ENCODE measurements around the gene SLC5A2. TPM values are rescaled to one million over a fixed set of nuclear protein-coding genes. Genes with fewer than 3 reads are reported as not detected.
A peak's percentile ranks its signal among the peaks of the same experiment; 100 is the strongest.

Gene SLC5A2
- total RNA-seq, 2 experiments from 2014 or later, result 0.53 to 1.0 TPM

GRCh38 chr16:31453255-31454204, 29.4 kb upstream of the SLC5A2 start:
- POLR2A ChIA-PET, result interaction anchor here (0.7 kb wide), 1 partner anchor 126 kb away, joined by 3 read pairs; no protein-coding TSS in a partner anchor
- peak overlapping the region; percentile 9 for H3K27ac Mint-ChIP-seq
- no peak for ATAC-seq (ENCODE audit: low read depth)

GRCh38 chr16:31455601-31456314, 27.2 kb upstream of the SLC5A2 start:
- peak; percentile 50 for DNase-seq
- no peaks in the 10 kb centered on the region for H3K9me3 Mint-ChIP-seq
- H3K4me3 Mint-ChIP-seq, result peak overlapping the region; percentile 68
- peaks cover 13% of the 10 kb centered on the region for H3K36me3 Mint-ChIP-seq
- no peak for ATAC-seq (ENCODE audit: low read depth)
- H3K4me1 Mint-ChIP-seq, result peaks cover 47% of the 10 kb centered on the region
- POLR2A ChIA-PET, result interaction anchor here (0.6 to 5.9 kb wide), 6 partner anchors 32 to 418 kb away, joined by 3 to 23 read pairs (median 4); partner anchors contain the start of genes FUS, RUSF1 and ZNF267
- peak overlapping the region; percentile 49 for H3K27ac Mint-ChIP-seq
- no peaks in the 10 kb centered on the region for H3K27me3 Mint-ChIP-seq

More at GRCh38 chr16:31453255-31454204, 29.4 kb upstream of the SLC5A2 start:
- Mint-ChIP-seq H3K4me3 (no peak overlapping the region), H3K9me3 (no peaks in the 10 kb centered on the region), H3K27me3 (no peaks in the 10 kb centered on the region), H3K4me1 (peaks cover 37% of the 10 kb centered on the region), H3K36me3 (peaks cover 13% of the 10 kb centered on the region)
- DNase-seq, result no peak

GRCh38 chr16:31456988-31457360, 25.9 kb upstream of the SLC5A2 start:
- Mint-ChIP-seq H3K4me3 (peak overlapping the region; percentile 87), H3K9me3 (no peaks in the 10 kb centered on the region), H3K27ac (no peak overlapping the region), H3K4me1 (peaks cover 45% of the 10 kb centered on the region), H3K36me3 (peaks cover 13% of the 10 kb centered on the region), H3K27me3 (no peaks in the 10 kb centered on the region)
- POLR2A ChIA-PET, result interaction anchor here (0.6 to 5.9 kb wide), 5 partner anchors 13 to 315 kb away, joined by 3 to 23 read pairs (median 13); partner anchors contain the start of genes PYCARD and RUSF1
- no peak for DNase-seq
- no peak for ATAC-seq (ENCODE audit: low read depth)

GRCh38 chr16:31458073-31458843, 24.7 kb upstream of the SLC5A2 start:
- Mint-ChIP-seq H3K4me3 (peak overlapping the region; percentile 87), H3K27ac (peak overlapping the region; percentile 97), H3K27me3 (no peaks in the 10 kb centered on the region), H3K9me3 (no peaks in the 10 kb centered on the region), H3K4me1 (peaks cover 41% of the 10 kb centered on the region), H3K36me3 (peaks cover 13% of the 10 kb centered on the region)
- peak; percentile 31 for ATAC-seq (ENCODE audit: low read depth)
- peak; percentile 83 for DNase-seq
- POLR2A ChIA-PET, result interaction anchor here (0.7 to 5.9 kb wide), 20 partner anchors 16 to 516 kb away, joined by 3 to 36 read pairs (median 7); partner anchors contain the start of genes FUS, KAT8, PYCARD and RUSF1

DNA sequence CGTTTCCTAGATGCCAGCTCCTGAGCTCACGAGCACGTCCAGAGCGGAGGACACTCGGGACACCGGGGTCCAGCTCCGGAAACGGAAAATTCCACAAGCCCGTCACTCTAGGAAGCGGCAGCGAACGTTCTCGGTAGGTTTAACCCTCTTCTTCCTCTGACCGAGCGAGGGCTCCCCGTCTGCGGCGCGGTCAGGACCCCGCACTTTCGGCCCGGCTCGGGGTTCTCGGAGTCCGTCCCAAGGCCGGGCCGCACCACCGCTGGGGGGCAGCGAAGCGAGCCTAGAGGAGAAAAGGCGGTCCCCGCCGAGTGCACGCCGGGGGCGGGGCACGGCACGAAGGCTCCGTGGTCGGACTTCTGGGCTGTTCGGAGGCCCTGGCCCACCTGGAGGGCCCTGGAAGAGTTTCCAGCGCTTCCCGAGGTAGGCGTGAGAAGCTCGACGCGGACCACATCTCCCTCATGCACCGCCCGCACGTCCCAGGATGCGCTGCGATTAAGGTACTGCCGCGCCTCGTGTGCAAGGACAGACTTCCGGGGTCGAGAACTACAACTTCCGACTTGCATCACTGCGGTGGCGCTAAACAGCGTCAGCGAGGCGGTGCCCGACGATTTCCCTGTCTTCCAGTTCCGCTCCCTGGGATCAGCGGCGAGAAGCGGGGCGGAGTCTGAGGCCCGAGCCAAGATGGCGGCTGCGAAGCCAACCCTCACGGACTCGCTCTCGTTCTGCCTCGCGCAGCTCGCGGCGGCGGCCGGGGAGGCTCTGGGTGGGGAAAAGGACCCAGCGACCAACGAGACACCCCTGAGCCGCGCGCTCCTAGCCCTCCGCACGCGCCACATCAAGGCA, 23.9 kb upstream of the SLC5A2 start, which contains the start of gene ARMC5:
ARMC5 (plus strand) TSS at position 658 of the 843 bp plus-strand sequence; CDS start at position 682, 24 bp downstream.
- Mint-ChIP-seq H3K9me3 (no peaks in the 10 kb centered on the region), H3K4me3 (peak within 1 kb of the TSS; percentile 92)

DNA sequence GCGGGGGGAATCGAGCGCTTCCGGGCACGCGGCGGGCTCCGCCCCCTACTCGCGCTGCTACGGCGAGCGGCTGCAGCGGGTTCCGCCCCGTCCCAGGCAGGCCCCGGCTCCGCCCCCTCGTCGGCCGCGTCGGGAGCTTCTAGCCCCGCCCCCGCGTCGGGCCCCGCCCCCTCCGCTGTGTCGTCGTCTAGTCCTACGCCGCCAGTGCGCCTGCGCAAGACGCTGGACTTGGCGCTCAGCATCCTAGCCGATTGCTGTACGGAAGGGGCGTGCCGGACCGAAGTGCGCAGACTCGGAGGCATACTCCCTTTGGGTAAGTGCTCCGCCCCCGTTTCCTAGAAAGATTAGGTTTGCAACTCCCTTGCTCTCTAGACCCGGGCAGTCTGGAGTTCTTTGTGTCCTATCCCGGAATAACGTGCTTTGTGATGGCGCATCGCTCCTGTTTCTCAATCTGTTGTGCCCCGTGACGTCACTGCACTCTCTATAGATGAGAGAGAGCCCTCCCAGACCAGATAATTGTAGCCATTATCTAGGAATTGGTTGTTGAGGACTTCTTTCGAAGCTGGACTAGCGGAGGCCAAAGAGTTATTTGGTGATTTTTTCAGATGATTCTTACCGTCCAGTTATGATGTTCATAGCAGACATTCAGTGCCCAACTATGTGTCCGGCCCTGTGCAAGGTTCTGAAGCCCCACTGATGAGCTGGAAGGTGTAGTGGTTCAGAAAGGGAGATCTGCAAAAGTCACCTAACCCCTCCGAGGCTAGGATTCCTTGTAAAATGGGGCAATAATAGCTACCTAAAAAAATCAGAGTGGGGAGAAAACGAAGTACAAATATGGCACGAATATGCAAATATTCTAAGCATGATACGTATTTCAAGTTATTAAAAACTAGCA, 23.0 kb upstream of the SLC5A2 start:
- Mint-ChIP-seq H3K4me1 (peaks cover 36% of the 10 kb centered on the region), H3K36me3 (peaks cover 14% of the 10 kb centered on the region), H3K27ac (peak overlapping the region; percentile 97), H3K4me3 (peak overlapping the region; percentile 92), H3K27me3 (no peaks in the 10 kb centered on the region), H3K9me3 (no peaks in the 10 kb centered on the region)
- POLR2A ChIA-PET, result interaction anchor here (0.7 to 5.9 kb wide), 29 partner anchors 8 to 518 kb away, joined by 3 to 36 read pairs (median 5); partner anchors contain the start of genes FUS, KAT8, PYCARD and RUSF1
- peak; percentile 72 for ATAC-seq (ENCODE audit: low read depth)
- peak; percentile 100 for DNase-seq

More for the DNA sequence above, 23.9 kb upstream of the SLC5A2 start, which contains the start of gene ARMC5:
- DNase-seq (peak; percentile 95), ATAC-seq (ENCODE audit: low read depth) (peak; percentile 66)
- POLR2A ChIA-PET, result interaction anchor here (0.7 to 5.9 kb wide), 27 partner anchors 13 to 517 kb away, joined by 3 to 36 read pairs (median 5); partner anchors contain the start of genes FUS, KAT8, PYCARD and RUSF1
- Mint-ChIP-seq H3K36me3 (peaks cover 14% of the 10 kb centered on the region), H3K4me1 (peaks cover 38% of the 10 kb centered on the region), H3K27ac (peak within 1 kb of the TSS; percentile 97), H3K27me3 (no peaks in the 10 kb centered on the region)

DNA sequence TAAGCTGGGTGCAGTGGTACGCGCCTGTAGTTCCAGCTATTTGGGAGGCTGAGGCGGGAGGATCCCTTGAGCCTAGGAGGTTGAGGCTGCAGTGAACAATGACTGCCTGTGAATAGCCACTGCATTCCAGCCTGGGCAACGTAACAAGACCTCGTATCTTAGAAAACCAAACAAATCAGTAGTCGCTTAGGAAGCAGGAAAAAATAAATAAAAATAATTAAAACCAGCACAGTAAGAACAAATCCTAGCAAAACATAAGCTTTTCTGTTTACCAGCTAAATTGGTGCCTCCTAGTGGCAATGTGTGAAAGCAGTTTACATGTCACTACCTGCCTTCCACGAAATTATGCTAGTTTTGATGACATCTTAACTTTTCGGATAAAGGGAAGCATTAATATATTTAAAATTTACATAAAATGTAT, 22.3 kb upstream of the SLC5A2 start:
- no peak for ATAC-seq (ENCODE audit: low read depth)
- no peaks in the 10 kb centered on the region for H3K27me3 Mint-ChIP-seq
- peak overlapping the region; percentile 92 for H3K27ac Mint-ChIP-seq
- POLR2A ChIA-PET, result interaction anchor here (0.7 to 5.9 kb wide), 19 partner anchors 9 to 475 kb away, joined by 3 to 36 read pairs (median 5); partner anchors contain the start of genes FUS, KAT8, RUSF1 and ZNF267
- peaks cover 13% of the 10 kb centered on the region for H3K36me3 Mint-ChIP-seq
- H3K4me3 Mint-ChIP-seq, result peak overlapping the region; percentile 92
- H3K9me3 Mint-ChIP-seq, result no peaks in the 10 kb centered on the region
- no peak for DNase-seq
- peaks cover 30% of the 10 kb centered on the region for H3K4me1 Mint-ChIP-seq

DNA sequence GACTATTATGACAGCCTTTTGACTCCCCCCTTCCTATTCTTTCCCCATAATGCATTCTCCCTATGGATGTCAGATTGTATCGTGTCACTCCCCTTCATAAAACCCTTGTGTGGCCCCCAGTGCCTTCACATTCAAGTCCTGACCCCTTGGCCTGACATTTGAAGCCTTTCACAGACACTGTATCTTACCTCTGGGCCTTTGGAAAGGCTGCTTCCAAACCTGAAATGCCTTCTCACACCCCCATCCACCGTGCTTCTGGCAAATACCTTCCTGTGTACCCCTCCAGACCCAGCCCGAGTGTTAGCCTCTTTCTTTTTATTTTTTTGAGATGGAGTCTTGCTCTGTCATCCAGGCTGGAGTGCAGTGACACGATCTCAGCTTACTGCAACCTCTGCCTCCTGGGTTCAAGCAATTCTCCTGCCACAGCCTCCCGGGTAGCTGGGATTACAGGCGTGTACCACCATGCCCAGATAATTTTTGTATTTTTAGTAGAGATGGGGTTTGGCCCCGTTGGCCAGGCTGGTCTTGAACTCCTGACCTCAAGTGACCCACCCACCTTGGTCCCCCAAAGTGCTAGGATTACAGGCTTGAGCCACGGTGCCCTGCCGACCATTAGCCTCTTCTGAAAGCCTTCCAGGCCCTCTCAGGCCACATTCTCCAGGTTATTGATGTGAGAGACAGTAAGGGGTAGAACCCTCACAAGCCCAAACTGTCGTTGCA, 21.6 kb upstream of the SLC5A2 start:
- H3K9me3 Mint-ChIP-seq, result no peaks in the 10 kb centered on the region
- POLR2A ChIA-PET, result interaction anchor here (0.7 to 5.9 kb wide), 14 partner anchors 10 to 412 kb away, joined by 3 to 36 read pairs (median 11); partner anchors contain the start of genes FUS, KAT8, RUSF1 and ZNF267
- ATAC-seq (ENCODE audit: low read depth), result no peak
- H3K27me3 Mint-ChIP-seq, result no peaks in the 10 kb centered on the region
- H3K4me1 Mint-ChIP-seq, result peaks cover 25% of the 10 kb centered on the region
- peak overlapping the region; percentile 1 for H3K4me3 Mint-ChIP-seq
- peak overlapping the region; percentile 69 for H3K27ac Mint-ChIP-seq
- no peak for DNase-seq
- H3K36me3 Mint-ChIP-seq, result peaks cover 12% of the 10 kb centered on the region

- H3K9me3 Mint-ChIP-seq, result no peaks in the 10 kb centered on the region
- ATAC-seq (ENCODE audit: low read depth), result no peak
- POLR2A ChIA-PET, result no interaction called here
- H3K27ac Mint-ChIP-seq, result no peak overlapping the region
- H3K36me3 Mint-ChIP-seq, result peaks cover 10% of the 10 kb centered on the region
- no peaks in the 10 kb centered on the region for H3K27me3 Mint-ChIP-seq
- H3K4me3 Mint-ChIP-seq, result no peak overlapping the region
- H3K4me1 Mint-ChIP-seq, result peaks cover 25% of the 10 kb centered on the region
- no peak for DNase-seq
Measured at GRCh38 chr16:31461921-31462804, 20.8 kb upstream of the SLC5A2 start.
